Coronary artery (tissue), 2 donors: ENCODE measurements around the gene ANXA2.

ENCODE experiments used
- DNase-seq: peaks from one replicate; pipeline ENCODE4 v3.0.0-alpha.2; 2017; ENCODE audit warnings: low spot score
- H3K27ac ChIP-seq, 2 donors: fragments of 200-600 bp; sonication (generic); one replicate each; pipeline ENCODE4 v1.5.1; 2016 to 2019
- H3K4me3 ChIP-seq: fragments of 200-600 bp; sonication (generic); 2 replicates; pipeline ENCODE4 v1.5.1; 2016; ENCODE audit warnings: mild to moderate bottlenecking, moderate library complexity
- TF ChIP-seq, protein P1 (sequence below): fragments of 200-600 bp; sonication (generic); IDR thresholded peaks from one replicate; pipeline ENCODE4 v1.5.1; 2019; ENCODE audit warnings: antibody characterized with exemption

The ANXA2 gene

DNA sequence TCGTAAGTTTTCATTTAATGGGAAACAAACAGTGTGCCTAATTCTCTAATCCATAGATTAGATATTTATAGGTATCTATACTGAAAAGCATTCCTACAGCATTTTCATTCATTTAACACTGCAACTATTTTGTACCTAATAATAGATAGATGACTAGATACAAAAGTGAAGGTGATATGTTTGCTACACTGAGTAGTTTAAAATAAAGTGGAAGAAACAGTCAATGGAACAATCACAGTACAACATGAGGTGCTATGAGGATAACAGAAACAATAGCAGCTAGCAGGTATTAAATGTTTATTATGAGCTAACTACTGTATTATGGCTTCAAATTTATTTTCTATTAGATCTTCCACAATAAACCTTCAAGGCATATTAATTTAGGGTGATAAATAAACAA is 31.1 kb upstream of the ANXA2 start:
- no peak for DNase-seq
- TF ChIP-seq, protein P1, sequence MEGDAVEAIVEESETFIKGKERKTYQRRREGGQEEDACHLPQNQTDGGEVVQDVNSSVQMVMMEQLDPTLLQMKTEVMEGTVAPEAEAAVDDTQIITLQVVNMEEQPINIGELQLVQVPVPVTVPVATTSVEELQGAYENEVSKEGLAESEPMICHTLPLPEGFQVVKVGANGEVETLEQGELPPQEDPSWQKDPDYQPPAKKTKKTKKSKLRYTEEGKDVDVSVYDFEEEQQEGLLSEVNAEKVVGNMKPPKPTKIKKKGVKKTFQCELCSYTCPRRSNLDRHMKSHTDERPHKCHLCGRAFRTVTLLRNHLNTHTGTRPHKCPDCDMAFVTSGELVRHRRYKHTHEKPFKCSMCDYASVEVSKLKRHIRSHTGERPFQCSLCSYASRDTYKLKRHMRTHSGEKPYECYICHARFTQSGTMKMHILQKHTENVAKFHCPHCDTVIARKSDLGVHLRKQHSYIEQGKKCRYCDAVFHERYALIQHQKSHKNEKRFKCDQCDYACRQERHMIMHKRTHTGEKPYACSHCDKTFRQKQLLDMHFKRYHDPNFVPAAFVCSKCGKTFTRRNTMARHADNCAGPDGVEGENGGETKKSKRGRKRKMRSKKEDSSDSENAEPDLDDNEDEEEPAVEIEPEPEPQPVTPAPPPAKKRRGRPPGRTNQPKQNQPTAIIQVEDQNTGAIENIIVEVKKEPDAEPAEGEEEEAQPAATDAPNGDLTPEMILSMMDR: no peak
- no peak overlapping the region for H3K4me3 ChIP-seq
- no peak overlapping the region for H3K27ac ChIP-seq

DNA sequence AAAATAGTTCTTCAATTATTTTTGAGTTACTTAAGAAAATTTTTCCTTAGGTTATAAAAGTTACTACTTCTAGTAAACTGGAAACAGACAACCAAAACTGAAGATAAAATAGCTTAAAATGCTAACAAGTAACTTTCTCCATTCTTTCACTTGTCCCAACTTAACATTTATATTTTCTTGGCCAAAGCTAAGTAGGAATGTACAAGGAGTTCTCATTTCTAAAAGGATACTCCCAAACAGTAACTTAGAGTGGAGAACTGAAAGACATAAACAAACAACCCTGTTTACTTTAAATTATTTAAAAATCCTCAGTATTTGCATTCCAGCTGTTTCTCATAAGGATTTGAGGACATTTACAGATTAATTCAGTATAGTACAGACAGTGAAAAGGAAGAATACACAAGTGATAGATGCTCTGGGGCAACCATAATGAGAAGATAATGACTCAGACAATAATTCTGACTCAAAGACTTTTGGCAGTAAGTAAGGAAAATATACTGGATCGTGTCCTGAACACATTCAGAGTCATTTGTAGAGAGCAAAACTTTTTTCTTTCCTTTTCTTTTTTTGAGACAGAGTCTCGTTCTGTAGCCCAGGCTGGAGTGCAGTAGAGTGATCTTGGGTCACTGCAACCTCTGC is 29.2 kb upstream of the ANXA2 start:
- no peak overlapping the region for H3K4me3 ChIP-seq
- peak overlapping the region; percentile 57 to 66 for H3K27ac ChIP-seq
- no peak for DNase-seq
- TF ChIP-seq, protein P1: no peak

DNA sequence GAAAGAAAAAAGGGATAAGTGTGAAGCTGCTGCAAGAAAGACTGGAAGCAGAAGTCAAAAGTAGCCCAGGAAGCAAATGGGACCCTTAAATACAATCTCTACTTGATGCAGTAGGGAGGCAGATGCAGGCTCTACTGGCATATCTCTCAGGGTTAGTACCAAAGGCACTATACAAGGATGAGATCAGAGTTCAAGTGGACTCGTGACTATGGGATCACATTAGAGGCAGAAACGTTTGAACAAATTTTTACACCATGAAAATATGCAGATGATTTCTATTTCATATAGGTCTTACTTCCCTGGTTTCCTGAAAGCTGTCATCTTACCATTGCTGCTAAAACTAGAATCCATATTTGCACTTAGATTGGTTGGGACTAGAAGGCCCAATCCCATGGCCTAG is 27.7 kb upstream of the ANXA2 start:
- no peak for DNase-seq
- Histone ChIP-seq H3K27ac (no peak overlapping the region), H3K4me3 (no peak overlapping the region)
- TF ChIP-seq, protein P1: no peak

DNA sequence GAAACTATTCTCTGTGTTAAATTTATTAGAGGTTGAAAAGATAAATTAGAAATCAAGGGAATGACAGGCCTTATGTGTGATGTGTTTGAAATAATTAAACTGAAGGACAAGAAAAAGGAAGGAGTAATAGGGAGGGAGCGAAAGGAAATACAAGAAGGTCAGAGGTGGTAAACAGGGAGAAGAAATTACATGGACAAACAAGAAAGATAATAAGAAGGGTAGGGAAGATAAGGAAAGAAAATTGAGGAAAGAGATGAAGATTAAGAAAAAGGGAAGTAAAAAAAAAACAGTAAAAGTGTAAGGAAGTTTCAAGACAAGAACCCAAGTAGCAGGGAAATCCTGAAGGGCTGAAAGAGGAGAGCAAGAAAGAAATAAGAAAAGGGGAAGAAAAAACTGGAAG is 26.2 kb upstream of the ANXA2 start:
- no peak for DNase-seq
- Histone ChIP-seq H3K27ac (peak overlapping the region; percentile 45 to 55), H3K4me3 (no peak overlapping the region)
- TF ChIP-seq, protein P1: no peak

DNA sequence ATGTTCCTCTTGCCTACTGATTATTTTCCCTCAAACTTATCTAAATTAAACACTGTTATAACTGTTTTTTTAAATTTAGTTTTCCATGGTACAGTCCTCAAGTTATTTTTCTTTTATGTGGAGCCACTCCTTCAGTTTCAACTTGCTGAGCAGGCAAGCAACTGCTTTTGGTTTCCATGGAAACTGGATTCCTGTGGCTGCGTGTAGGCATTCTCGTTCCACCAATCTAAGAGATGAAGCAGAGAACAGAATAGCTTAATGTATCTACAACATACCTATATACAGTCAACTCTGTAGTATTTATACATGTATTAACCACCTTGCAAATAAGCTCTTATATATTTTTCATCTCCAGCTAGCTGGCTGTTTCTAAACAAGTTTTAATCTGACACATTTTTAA is 25.8 kb upstream of the ANXA2 start:
- no peak for DNase-seq
- H3K27ac ChIP-seq: peak overlapping the region; percentile 45 to 55

DNA sequence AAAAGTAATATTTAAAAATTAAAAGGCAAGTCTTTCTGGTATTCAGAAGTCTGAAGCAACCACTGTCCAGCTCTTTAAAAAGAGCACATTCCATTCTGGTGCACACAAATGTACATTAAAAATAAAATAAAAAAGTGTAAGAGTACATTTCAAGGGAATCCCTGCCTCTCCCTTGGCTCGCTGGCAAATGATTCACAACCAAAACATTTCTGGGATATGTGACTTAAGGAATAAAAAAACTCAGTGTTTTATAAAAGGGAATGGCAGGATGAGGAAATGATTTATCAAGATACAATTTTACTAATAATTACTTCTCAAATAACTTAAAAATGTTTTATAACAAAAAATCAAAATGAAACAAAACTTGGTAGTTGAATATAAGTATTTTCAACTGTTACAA is 23.8 kb upstream of the ANXA2 start:
- Histone ChIP-seq H3K4me3 (no peak overlapping the region), H3K27ac (no peak overlapping the region)
- DNase-seq: no peak
- TF ChIP-seq, protein P1: no peak

More for the DNA sequence above, 25.8 kb upstream of the ANXA2 start:
- TF ChIP-seq, protein P1: no peak
- H3K4me3 ChIP-seq: no peak overlapping the region

DNA sequence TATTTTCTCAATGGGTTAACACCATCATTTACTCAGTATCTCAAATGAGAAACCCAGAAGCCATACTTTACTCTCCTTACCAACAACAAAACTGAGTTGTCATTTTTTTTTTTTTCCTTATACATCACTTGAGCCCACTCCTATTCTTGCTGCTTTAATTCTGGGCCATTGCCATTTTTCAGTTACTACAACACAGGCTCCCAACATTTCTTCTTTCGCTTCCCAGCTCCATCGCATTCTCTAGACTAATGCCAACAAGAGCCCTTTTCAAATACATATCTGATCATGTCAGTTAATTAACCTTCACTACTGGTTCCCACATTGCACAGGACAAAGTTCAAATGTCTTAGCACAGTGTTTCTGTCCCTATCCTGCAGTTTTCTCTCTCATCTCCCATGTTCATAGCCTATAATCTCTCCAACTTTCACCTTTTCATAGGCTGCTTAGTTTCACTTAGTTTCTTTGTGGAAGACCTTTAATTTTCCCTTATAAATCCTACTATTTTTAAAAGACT is 22.5 kb upstream of the ANXA2 start:
- Histone ChIP-seq H3K27ac (no peak overlapping the region), H3K4me3 (no peak overlapping the region)
- DNase-seq: no peak
- TF ChIP-seq, protein P1: no peak
